GM19035 (cell line): ENCODE measurements around the gene OPHN1.

Experiments
- ATAC-seq: cut with Tn5 transposase; IDR thresholded peaks from one replicate; pipeline ENCODE4 v1.9.1; 2021; ENCODE audit not compliant: unreplicated experiment

OPHN1 gene

DNA sequence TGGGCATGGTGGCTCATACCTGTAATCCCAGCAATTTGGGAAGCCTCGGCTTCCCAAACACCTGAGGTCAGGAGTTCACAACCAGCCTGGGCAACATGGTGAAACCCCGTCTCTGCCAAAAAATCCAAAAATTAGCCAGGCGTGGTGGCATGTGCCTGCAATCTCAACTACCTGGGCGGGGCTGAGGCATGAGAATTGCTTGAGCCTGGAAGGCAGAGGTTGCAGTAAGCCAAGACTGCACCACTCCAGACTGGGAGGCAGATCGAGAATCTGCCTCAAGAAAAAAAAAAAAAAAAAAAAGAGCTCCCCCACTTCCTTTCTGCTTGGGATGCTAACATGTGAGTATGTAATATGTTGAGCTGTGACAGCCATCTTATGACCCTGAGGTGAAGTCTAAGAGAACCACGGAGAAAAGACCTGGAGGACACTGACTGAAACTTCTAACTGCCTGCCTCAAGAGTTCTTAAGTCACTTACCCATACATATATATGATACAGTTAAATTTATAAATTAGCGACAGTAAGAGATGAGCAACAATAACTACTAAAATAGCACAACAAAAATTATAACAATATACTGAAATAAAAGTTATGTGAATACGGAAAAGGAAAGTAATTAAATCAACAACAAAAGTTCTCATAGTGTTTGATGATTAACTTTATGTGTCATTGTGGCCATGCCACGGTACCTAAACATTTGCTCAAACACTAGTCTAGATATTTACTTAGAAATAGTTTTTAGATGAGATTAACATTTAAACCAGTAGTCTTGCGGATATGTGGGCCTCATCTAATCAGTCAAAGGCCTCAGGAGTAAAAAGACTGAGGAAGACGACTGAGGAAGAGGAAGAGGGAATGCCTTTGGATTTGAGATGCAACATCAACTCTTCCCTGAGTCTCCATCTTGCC lies 178.3 kb downstream of the OPHN1 start:
- ATAC-seq = no peak

GRCh38 chrX:68252664-68253063 lies 180.6 kb downstream of the OPHN1 start:
- no peak for ATAC-seq

- no peak for ATAC-seq
Observed at GRCh38 chrX:68249903-68250302, 183.4 kb downstream of the OPHN1 start.

DNA sequence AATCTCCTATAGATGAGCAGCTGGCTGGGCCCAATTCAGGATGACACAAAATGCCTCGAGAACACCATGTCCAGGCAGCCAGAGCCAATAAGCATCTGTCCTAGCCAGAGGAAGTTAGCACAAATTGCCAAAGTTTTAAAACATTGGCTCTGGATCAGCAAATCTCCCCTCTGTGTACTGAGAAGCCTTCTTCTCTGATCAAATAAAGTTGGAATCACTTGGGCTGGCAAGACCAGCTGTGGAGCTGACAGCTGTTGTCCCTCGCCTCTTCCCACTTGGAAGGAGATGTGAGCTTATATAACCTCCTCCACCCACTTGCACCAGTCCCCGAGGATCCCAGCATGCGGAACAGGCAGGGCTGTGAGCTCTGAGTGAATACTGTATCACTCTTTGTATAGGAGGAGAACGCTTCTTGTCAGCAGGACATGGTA lies 183.9 kb downstream of the OPHN1 start:
- ATAC-seq = no peak

- no peak for ATAC-seq
Observed at GRCh38 chrX:68238568-68238967, 194.7 kb downstream of the OPHN1 start.

GRCh38 chrX:68234171-68234910 lies 199.0 kb downstream of the OPHN1 start:
- ATAC-seq = no peak

DNA sequence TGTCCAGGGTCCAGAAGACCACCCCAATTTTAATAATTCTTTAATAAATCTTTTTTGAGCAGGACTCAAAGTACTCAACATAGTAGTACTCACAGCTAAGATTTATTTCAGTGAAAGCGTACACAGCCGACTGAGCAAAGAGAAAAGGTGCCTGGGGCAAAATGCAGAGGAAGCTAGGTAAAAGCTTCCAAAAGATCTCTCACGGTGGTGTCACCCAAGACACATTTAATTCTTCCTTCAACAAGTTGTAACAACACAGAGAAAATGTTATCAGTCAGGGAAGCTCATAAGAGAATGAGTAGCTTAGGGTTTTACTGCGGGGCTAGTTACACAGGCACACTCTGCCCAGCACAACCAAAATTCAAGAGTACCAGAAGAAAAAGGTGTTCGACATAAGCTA lies 201.1 kb downstream of the OPHN1 start:
- no peak for ATAC-seq

- ATAC-seq = no peak
Observed at GRCh38 chrX:68209008-68209407, 224.3 kb downstream of the OPHN1 start.

GRCh38 chrX:68204521-68205038 lies 228.7 kb downstream of the OPHN1 start:
- ATAC-seq = no peak

- no peak for ATAC-seq
Observed at GRCh38 chrX:68203646-68204045, 229.6 kb downstream of the OPHN1 start.

DNA sequence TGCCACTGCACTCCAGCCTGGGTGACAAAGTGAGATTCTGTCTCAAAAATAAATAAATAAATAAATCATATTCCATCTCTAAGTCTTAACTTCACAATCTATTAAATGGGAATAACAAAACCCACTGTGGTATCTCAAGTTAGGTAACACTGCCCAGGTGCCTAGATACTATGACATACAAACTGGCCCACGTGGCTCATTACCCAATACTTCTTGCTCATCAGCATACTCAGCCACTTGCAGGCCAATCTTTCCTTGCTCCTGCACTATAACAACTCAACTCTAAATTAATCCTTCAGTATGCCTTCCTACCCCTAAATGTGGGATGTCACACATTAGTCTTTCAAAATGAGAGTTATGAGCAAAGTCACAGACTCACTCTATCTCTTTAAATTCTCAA lies 230.1 kb downstream of the OPHN1 start:
- no peak for ATAC-seq

GRCh38 chrX:68199062-68199848 lies 234.0 kb downstream of the OPHN1 start:
- ATAC-seq = no peak

- ATAC-seq = no peak
Observed at GRCh38 chrX:68196939-68197791, 236.1 kb downstream of the OPHN1 start.

DNA sequence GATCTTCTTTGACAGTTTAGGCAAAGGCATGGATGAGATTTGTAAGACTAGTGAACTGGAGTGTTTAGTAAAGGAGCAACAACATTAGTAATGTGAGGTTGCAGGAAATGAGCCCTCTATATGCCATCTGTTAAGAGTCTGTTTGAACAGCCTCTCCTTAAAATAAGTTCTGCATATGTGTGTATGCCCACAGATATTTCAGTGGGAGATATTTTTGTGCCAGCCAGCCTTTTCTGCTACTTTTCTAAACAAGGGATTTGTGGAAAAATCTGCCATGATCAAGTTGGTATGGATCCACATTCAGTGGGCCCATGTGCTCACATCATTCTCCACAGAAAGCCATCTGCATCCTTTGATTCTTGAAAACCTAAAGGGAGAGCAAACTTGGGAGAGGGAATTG lies 237.7 kb downstream of the OPHN1 start:
- no peak for ATAC-seq

GRCh38 chrX:68193786-68194185 lies 239.5 kb downstream of the OPHN1 start:
- no peak for ATAC-seq

- ATAC-seq = no peak
Observed at GRCh38 chrX:68193234-68193633, 240.1 kb downstream of the OPHN1 start.

DNA sequence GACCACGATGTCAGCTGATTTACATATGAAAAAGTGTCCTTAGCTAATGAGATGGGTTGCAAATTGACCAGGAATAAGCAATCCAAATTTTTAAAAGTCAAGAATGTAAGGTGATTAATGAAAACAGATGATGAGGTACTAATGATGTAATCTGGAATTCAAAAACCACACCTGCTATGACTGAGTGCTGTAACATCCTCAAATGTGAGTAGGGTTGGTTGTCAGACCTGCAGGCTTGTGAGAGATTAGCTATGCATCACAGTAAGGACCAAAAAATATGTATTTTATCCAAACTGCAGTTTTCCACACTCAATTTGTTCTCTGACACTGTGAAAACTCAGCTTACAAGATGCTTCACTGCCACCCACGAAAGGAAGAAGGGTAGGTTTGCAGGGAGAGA lies 242.5 kb downstream of the OPHN1 start:
- no peak for ATAC-seq

DNA sequence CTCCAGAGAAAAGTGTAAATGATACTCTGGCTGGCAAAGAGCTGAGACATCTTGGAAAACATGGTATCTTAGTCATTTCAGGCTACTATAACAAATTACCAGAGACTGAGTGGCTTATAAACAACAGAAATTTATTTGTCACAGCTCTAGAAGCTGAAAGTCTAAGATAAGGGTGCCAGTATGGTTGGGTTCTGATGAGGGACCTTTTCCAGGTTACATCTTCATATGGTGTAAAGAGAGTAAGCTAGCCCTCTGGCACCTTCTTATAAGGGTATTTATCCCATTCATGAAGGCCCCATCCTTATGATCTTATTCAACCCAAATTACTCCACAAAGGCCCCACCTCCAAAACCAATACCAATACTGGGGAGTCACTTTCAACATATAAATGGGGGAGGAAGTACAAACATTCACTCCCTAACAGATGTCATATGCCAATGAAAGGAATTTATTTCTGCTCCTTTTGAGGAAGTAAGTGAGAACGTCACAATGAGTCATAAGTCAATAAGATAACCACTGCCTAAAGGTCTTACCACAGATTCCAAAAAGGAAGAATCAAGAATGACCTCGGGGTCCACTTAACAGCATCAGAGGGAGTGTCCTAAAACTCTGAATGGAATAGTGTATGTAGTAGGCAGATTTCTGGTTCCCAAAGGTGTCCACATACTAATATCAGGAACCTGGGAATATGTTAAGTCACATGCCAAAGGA lies 246.6 kb downstream of the OPHN1 start:
- no peak for ATAC-seq

GRCh38 chrX:68185161-68185560 lies 248.1 kb downstream of the OPHN1 start:
- ATAC-seq = no peak
